Common myeloid progenitor, CD34-positive (primary cell): ENCODE data around the gene CANX.
A peak's percentile ranks its signal among the peaks of the same experiment; 100 is the strongest.

Experiments used
- CTCF ChIA-PET: fragments of 350-600 bp; sonication (Branson Sonifier 250); formaldehyde crosslinking; loops from one replicate; lab custom pipeline; 2021; ENCODE audit warnings: antibody characterized with exemption; lab: Charles Lee
- POLR2A ChIA-PET: fragments of 350-600 bp; sonication (Branson Sonifier 250); formaldehyde crosslinking; loops from one replicate; lab custom pipeline; 2021; ENCODE audit warnings: antibody characterized with exemption; lab: Charles Lee
- DNase-seq, 3 donors: peaks; one replicate each; pipeline versions ENCODE4 v3.0.0 to v3.0.0-alpha.2; 2013
- H3K27ac ChIP-seq, 2 experiments: 1 replicate in 1 of 2; 2 replicates in 1 of 2; pipeline ENCODE4 v1.7.0; 2013; ENCODE audit warnings: inconsistent platforms in 2 of 2, low read length in 2 of 2, mild to moderate bottlenecking in 2 of 2, low read depth in 1 of 2, moderate library complexity in 1 of 2; ENCODE audit not compliant: severe bottlenecking in 2 of 2, insufficient read depth in 1 of 2, poor library complexity in 1 of 2
- H3K27me3 ChIP-seq, 5 experiments: replicated peaks in 2 of 5; 1 replicate in 3 of 5; 2 replicates in 2 of 5; pipeline versions ENCODE4 v1.6.1 to v1.7.0; 2013; ENCODE audit warnings: low read length in 4 of 5, mild to moderate bottlenecking in 2 of 5, moderate library complexity in 2 of 5, inconsistent platforms in 1 of 5; ENCODE audit not compliant: insufficient read depth in 5 of 5, control insufficient read depth in 4 of 5
- H3K36me3 ChIP-seq, 4 experiments: 1 replicate in 2 of 4; 2 replicates in 2 of 4; pipeline versions ENCODE4 v1.6.1 to v1.7.0; 2013; ENCODE audit warnings: low read length in 3 of 4, control low read depth in 1 of 4, mild to moderate bottlenecking in 1 of 4; ENCODE audit not compliant: control insufficient read depth in 4 of 4, insufficient read depth in 4 of 4
- H3K4me1 ChIP-seq, 4 experiments: 1 replicate in 3 of 4; 2 replicates in 1 of 4; pipeline versions ENCODE4 v1.6.1 to v1.7.1; 2013; ENCODE audit warnings: low read length in 3 of 4, mild to moderate bottlenecking in 3 of 4, control low read depth in 1 of 4, inconsistent platforms in 1 of 4, moderate library complexity in 1 of 4; ENCODE audit not compliant: control insufficient read depth in 4 of 4, insufficient read depth in 4 of 4; ENCODE audit errors: control extremely low read depth in 1 of 4
- H3K4me3 ChIP-seq, 7 experiments: 1 replicate in 4 of 7; 2 replicates in 3 of 7; pipeline versions ENCODE4 v1.5.1 to v1.7.0; 2013; ENCODE audit warnings: mild to moderate bottlenecking in 7 of 7, low read length in 6 of 7, moderate library complexity in 6 of 7, inconsistent platforms in 2 of 7, low read depth in 2 of 7, control low read depth in 1 of 7; ENCODE audit not compliant: insufficient read depth in 4 of 7, control insufficient read depth in 1 of 7; ENCODE audit errors: extremely low read depth in 1 of 7
- H3K9me3 ChIP-seq, 5 experiments: 1 replicate in 4 of 5; 2 replicates in 1 of 5; pipeline versions ENCODE4 v1.6.1 to v1.7.1; 2013; ENCODE audit warnings: low read length in 4 of 5, mild to moderate bottlenecking in 2 of 5, inconsistent platforms in 1 of 5, low read depth in 1 of 5, moderate library complexity in 1 of 5; ENCODE audit not compliant: control insufficient read depth in 4 of 5, insufficient read depth in 2 of 5; ENCODE audit errors: control extremely low read depth in 1 of 5
- WGBS: methylation state at CpG from one replicate; pipeline ENCODE4 v1.1.5; 2013; ENCODE audit not compliant: insufficient coverage; 5-methylcytosine and 5-hydroxymethylcytosine counted together

The CANX gene

GRCh38 chr5:179729303-179729702 is 30.5 kb downstream of the CANX start:
- Histone ChIP-seq H3K9me3 (no peaks in the 10 kb centered on the region), H3K27me3 (no peaks in the 10 kb centered on the region), H3K4me3 (no peak overlapping the region), H3K27ac (peak overlapping the region in 1 of 2 experiments; percentile 40), H3K36me3 (peaks cover 18 to 61% (median 43%) of the 10 kb centered on the region in 4 experiments), H3K4me1 (peaks cover 12 to 21% (median 15%) of the 10 kb centered on the region in 4 experiments)
- ChIA-PET POLR2A (no interaction called here), CTCF (interaction anchor here (1.2 to 1.8 kb wide), 4 partner anchors 9 to 48 kb away, joined by 3 to 7 read pairs (median 3); partner anchors contain the start of gene CBY3)
- DNase-seq, result no peak
- 100% methylated on average over 2 of the region's 4 CpGs for WGBS

GRCh38 chr5:179729727-179730126 is 31.0 kb downstream of the CANX start:
- WGBS, result no CpG with 5 or more reads among the region's 3 CpGs
- Histone ChIP-seq H3K9me3 (no peaks in the 10 kb centered on the region), H3K36me3 (peaks cover 15 to 56% (median 39%) of the 10 kb centered on the region in 4 experiments), H3K4me1 (peaks cover 14 to 25% (median 18%) of the 10 kb centered on the region in 4 experiments), H3K4me3 (no peak overlapping the region), H3K27me3 (no peaks in the 10 kb centered on the region), H3K27ac (no peak overlapping the region)
- no peak for DNase-seq
- POLR2A ChIA-PET, result no interaction called here
- CTCF ChIA-PET, result interaction anchor here (1.2 to 1.8 kb wide), 4 partner anchors 9 to 49 kb away, joined by 3 to 7 read pairs (median 3); partner anchors contain the start of gene CBY3

GRCh38 chr5:179730356-179730755 is 31.6 kb downstream of the CANX start:
- Histone ChIP-seq H3K4me1 (peaks cover 14 to 26% (median 20%) of the 10 kb centered on the region in 4 experiments), H3K4me3 (no peak overlapping the region), H3K27ac (peak overlapping the region in 1 of 2 experiments; percentile 93), H3K27me3 (no peaks in the 10 kb centered on the region), H3K36me3 (peaks cover 15 to 50% (median 36%) of the 10 kb centered on the region in 4 experiments), H3K9me3 (no peaks in the 10 kb centered on the region)
- WGBS, result 94% methylated on average over 2 of the region's 3 CpGs
- CTCF ChIA-PET, result interaction anchor here (0.9 to 1.8 kb wide), 4 partner anchors 9 to 41 kb away, joined by 3 to 7 read pairs (median 3); no protein-coding TSS in a partner anchor
- POLR2A ChIA-PET, result no interaction called here
- DNase-seq, result no peak

- no peaks in the 10 kb centered on the region for H3K27me3 ChIP-seq
- no peaks in the 10 kb centered on the region for H3K9me3 ChIP-seq
- peaks cover 15 to 50% (median 36%) of the 10 kb centered on the region in 4 experiments for H3K36me3 ChIP-seq
- DNase-seq, result no peak
- 90% methylated on average over 2 of the region's 3 CpGs for WGBS
- ChIA-PET CTCF (interaction anchor here (0.9 to 1.7 kb wide), 4 partner anchors 9 to 66 kb away, joined by 3 to 4 read pairs (median 4); no protein-coding TSS in a partner anchor), POLR2A (no interaction called here)
- no peak overlapping the region for H3K4me3 ChIP-seq
- peak overlapping the region in 1 of 2 experiments; percentile 93 for H3K27ac ChIP-seq
- H3K4me1 ChIP-seq, result peaks cover 14 to 26% (median 20%) of the 10 kb centered on the region in 4 experiments
Measured at GRCh38 chr5:179730852-179731251, 32.1 kb downstream of the CANX start.

GRCh38 chr5:179731791-179732411 is 33.1 kb downstream of the CANX start:
- Histone ChIP-seq H3K4me1 (peaks cover 14 to 26% (median 20%) of the 10 kb centered on the region in 4 experiments), H3K9me3 (no peaks in the 10 kb centered on the region), H3K36me3 (peaks cover 12 to 44% (median 31%) of the 10 kb centered on the region in 4 experiments), H3K27me3 (no peaks in the 10 kb centered on the region), H3K4me3 (peak overlapping the region in 6 of 7 experiments; percentile 46 to 96 (median 86)), H3K27ac (peak overlapping the region; percentile 25 to 93)
- POLR2A ChIA-PET, result interaction anchor here (0.7 to 2.5 kb wide), 8 partner anchors 9 to 104 kb away, joined by 3 to 8 read pairs (median 4); partner anchors contain the start of gene LTC4S
- peak in 1 of 3 donors; percentile 82 for DNase-seq
- 77% methylated on average over 22 of the region's 24 CpGs for WGBS
- CTCF ChIA-PET, result interaction anchor here (0.8 to 1.8 kb wide), 6 partner anchors 23 to 70 kb away, joined by 3 to 5 read pairs (median 4); no protein-coding TSS in a partner anchor

- peak within 1 kb of the TSS; percentile 78 to 97 (median 94) for H3K4me3 ChIP-seq
- DNase-seq, result peak; percentile 100
- peak within 1 kb of the TSS; percentile 82 to 93 for H3K27ac ChIP-seq
- ChIA-PET POLR2A (interaction anchor here (0.7 to 2.5 kb wide), 8 partner anchors 8 to 103 kb away, joined by 3 to 8 read pairs (median 4); partner anchors contain the start of gene LTC4S), CTCF (interaction anchor here (1.1 to 1.8 kb wide), 4 partner anchors 23 to 70 kb away, joined by 3 to 5 read pairs (median 4); no protein-coding TSS in a partner anchor)
- no peaks in the 10 kb centered on the region for H3K27me3 ChIP-seq
- under 1% methylated on average over 41 of the region's 41 CpGs for WGBS
- no peaks in the 10 kb centered on the region for H3K9me3 ChIP-seq
- H3K4me1 ChIP-seq, result peaks cover 14 to 26% (median 20%) of the 10 kb centered on the region in 4 experiments
- peaks cover 10 to 44% (median 27%) of the 10 kb centered on the region in 4 experiments for H3K36me3 ChIP-seq
Measured at GRCh38 chr5:179732412-179732917, 33.7 kb downstream of the CANX start, which contains the start of gene MAML1. Gene MAML1, plus strand, starts transcription at chr5:179732822. Its CDS starts 291 bp downstream, at chr5:179733113.
